IMR-90 (cell line): Measurements from ENCODE around the gene PNMA1. TPM values are rescaled to one million over a fixed set of nuclear protein-coding genes. Genes with fewer than 3 reads are reported as not detected.
A peak's percentile ranks its signal among the peaks of the same experiment; 100 is the strongest.

ENCODE experiments used
- ATAC-seq: fragments of 200-7000 bp; cut with Tn5 transposase; 2 replicates; pipeline ENCODE4 v1.9.1; 2020; ENCODE audit warnings: low read depth, mild to moderate bottlenecking, moderate library complexity
- BruUV-seq: library from RNA; stranded (reverse); fragments of 400-500 nt; replicated peaks from 2 replicates; lab custom pipeline; 2021; lab: Mats Ljungman, UMichigan
- CTCF ChIA-PET: fragments of 300-600 bp; formaldehyde crosslinking; extraction: SDS; loops from one replicate; lab custom pipeline; 2021; ENCODE audit warnings: antibody characterized with exemption; lab: Yijun Ruan, JAX
- POLR2A ChIA-PET: fragments of 300-600 bp; sonication (Branson Sonifier 250); formaldehyde crosslinking; loops from one replicate; lab custom pipeline; 2022; ENCODE audit warnings: antibody characterized with exemption; ENCODE audit not compliant: unreplicated experiment; lab: Charles Lee
- DNase-seq: peaks from one replicate; pipeline ENCODE4 v3.0.0; 2013
- H2AFZ ChIP-seq: replicated peaks from 2 replicates; pipeline ENCODE3; 2013; ENCODE audit warnings: low read length, mild to moderate bottlenecking; ENCODE audit not compliant: poor library complexity
- H2AK5ac ChIP-seq: 2 replicates; pipeline ENCODE4 v1.6.1; 2013; ENCODE audit warnings: low read depth, low read length, inconsistent platforms
- H2AK9ac ChIP-seq: replicated peaks from 2 replicates; pipeline ENCODE3; 2013; ENCODE audit warnings: mild to moderate bottlenecking, low read depth, low read length, moderate library complexity; ENCODE audit not compliant: poor library complexity
- H2BK120ac ChIP-seq: 2 replicates; pipeline ENCODE4 v1.6.1; 2013; ENCODE audit warnings: low read depth, low read length, inconsistent platforms
- H2BK15ac ChIP-seq: 3 replicates; pipeline ENCODE4 v1.6.1; 2013; ENCODE audit warnings: low read depth, low read length, inconsistent platforms
- H2BK20ac ChIP-seq: 2 replicates; pipeline ENCODE4 v1.6.1; 2013; ENCODE audit warnings: low read depth, mild to moderate bottlenecking, inconsistent platforms, low read length, moderate library complexity
- H2BK5ac ChIP-seq: 2 replicates; pipeline ENCODE4 v1.6.1; 2013; ENCODE audit warnings: mild to moderate bottlenecking, low read depth, low read length, inconsistent platforms; ENCODE audit not compliant: poor library complexity, severe bottlenecking
- H3K14ac ChIP-seq: replicated peaks from 2 replicates; pipeline ENCODE4 v1.6.1; 2013; ENCODE audit warnings: low read depth, low read length, inconsistent platforms
- H3K18ac ChIP-seq: 2 replicates; pipeline ENCODE4 v1.6.1; 2013; ENCODE audit warnings: low read depth, low read length, control low read depth
- H3K23ac ChIP-seq: 2 replicates; pipeline ENCODE4 v1.6.1; 2013; ENCODE audit warnings: low read depth, low read length, inconsistent platforms
- H3K27ac ChIP-seq: 2 replicates; pipeline ENCODE4 v1.5.1; 2013; ENCODE audit warnings: mild to moderate bottlenecking, control low read depth, low read length; ENCODE audit not compliant: insufficient read depth
- H3K27me3 ChIP-seq: 2 replicates; pipeline ENCODE4 v1.6.1; 2013; ENCODE audit warnings: low read length; ENCODE audit not compliant: control insufficient read depth, insufficient read depth
- H3K36me3 ChIP-seq: 2 replicates; pipeline ENCODE4 v1.6.1; 2013; ENCODE audit warnings: low read length, mixed read lengths; ENCODE audit not compliant: control insufficient read depth, insufficient read depth
- H3K4ac ChIP-seq: 2 replicates; pipeline ENCODE4 v1.6.1; 2013; ENCODE audit warnings: low read depth, low read length, inconsistent platforms
- H3K4me1 ChIP-seq: 2 replicates; pipeline ENCODE4 v1.6.1; 2013; ENCODE audit warnings: low read length, mixed read lengths; ENCODE audit not compliant: control insufficient read depth, insufficient read depth
- H3K4me2 ChIP-seq: 2 replicates; pipeline ENCODE4 v1.6.1; 2013; ENCODE audit warnings: low read depth, mild to moderate bottlenecking, control low read depth, low read length, moderate library complexity
- H3K4me3 ChIP-seq: 2 replicates; pipeline ENCODE4 v1.5.1; 2013; ENCODE audit warnings: low read depth, mild to moderate bottlenecking, control low read depth, low read length, moderate library complexity; ENCODE audit not compliant: insufficient read depth
- H3K56ac ChIP-seq: 2 replicates; pipeline ENCODE4 v1.6.1; 2013; ENCODE audit warnings: low read length, inconsistent platforms; ENCODE audit not compliant: insufficient read depth; ENCODE audit errors: extremely low read depth
- H3K79me1 ChIP-seq, 2 experiments: 2 replicates each; pipeline ENCODE4 v1.6.1; 2013; ENCODE audit warnings: low read length in 2 of 2, inconsistent platforms in 1 of 2, low read depth in 1 of 2
- H3K9ac ChIP-seq: 2 replicates; pipeline ENCODE4 v1.6.1; 2013; ENCODE audit warnings: low read depth, low read length, control low read depth
- H3K9me1 ChIP-seq: 2 replicates; pipeline ENCODE4 v1.6.1; 2013; ENCODE audit warnings: low read length, inconsistent platforms; ENCODE audit not compliant: insufficient read depth
- H3K9me3 ChIP-seq: 2 replicates; pipeline ENCODE4 v1.6.1; 2013; ENCODE audit warnings: low read length; ENCODE audit not compliant: control insufficient read depth, insufficient read depth
- H4K20me1 ChIP-seq: 2 replicates; pipeline ENCODE4 v1.6.1; 2013; ENCODE audit warnings: low read length, inconsistent platforms; ENCODE audit not compliant: insufficient read depth
- H4K5ac ChIP-seq: 2 replicates; pipeline ENCODE4 v1.6.1; 2013; ENCODE audit warnings: mild to moderate bottlenecking, low read depth, low read length, control low read depth
- H4K8ac ChIP-seq, 2 experiments: 2 replicates each; pipeline ENCODE4 v1.6.1; 2013; ENCODE audit warnings: low read depth in 2 of 2, low read length in 2 of 2, control low read depth in 1 of 2, inconsistent platforms in 1 of 2
- H4K91ac ChIP-seq: 2 replicates; pipeline ENCODE4 v1.6.1; 2013; ENCODE audit warnings: low read depth, low read length, inconsistent platforms; ENCODE audit not compliant: insufficient read depth
- MAFK ChIP-seq: IDR thresholded peaks from 2 replicates; pipeline ENCODE4 v1.6.1; 2012; ENCODE audit warnings: low read depth, low read length, improper control_type of control experiment
- NFE2L2 ChIP-seq: fragments of 150-350 bp; IDR thresholded peaks from 2 replicates; pipeline ENCODE4 v1.6.1; 2016; ENCODE audit warnings: low read depth, mild to moderate bottlenecking, low read length
- USF2 ChIP-seq: fragments of 150-350 bp; IDR thresholded peaks from 2 replicates; pipeline ENCODE4 v1.6.1; 2017; ENCODE audit warnings: mild to moderate bottlenecking, antibody characterized with exemption, low read length, low read depth
- WGBS, 2 experiments: methylation state at CpG; one replicate each; pipeline versions ENCODE4 v1.1.5 to v1.1.7; 2013; ENCODE audit warnings: missing lambda C conversion rate in 2 of 2; ENCODE audit not compliant: insufficient read length in 1 of 2; ENCODE audit errors: extremely low coverage in 2 of 2; 5-methylcytosine and 5-hydroxymethylcytosine counted together
- dilution Hi-C: fragments of 300-500 bp; cut with HindIII; formaldehyde crosslinking; loops from one replicate; pipeline ENCODE4 v1.14.3; 2018; ENCODE audit warnings: low sequenced_read_pairs; ENCODE audit not compliant: unreplicated experiment
- in situ Hi-C: fragments of 300-500 bp; cut with MboI; formaldehyde crosslinking; loops from 3 replicates; pipeline ENCODE4 v1.14.3; 2019; ENCODE audit warnings: low sequenced_read_pairs, inconsistent platforms, mixed read lengths
- intact Hi-C: fragments of 100-400 bp; cut with micrococcal nuclease; formaldehyde crosslinking; loops from 2 replicates; pipeline ENCODE4 v1.10.0; 2022
- polyA plus RNA-seq, 3 experiments: library from polyadenylated mRNA; depleted of rRNA; stranded (reverse); fragments of >200 nt; gene quantifications; 2 replicates each; pipeline ENCODE4 v1.2.3, GENCODE V29; 2012; ENCODE audit warnings: low replicate concordance in 1 of 3
- total RNA-seq: library from RNA; depleted of rRNA; stranded (reverse); fragments of >200 nt; gene quantifications from 2 replicates; pipeline ENCODE4 v1.2.3, GENCODE V29; 2012
- TF ChIP-seq, protein P1 (sequence below): conservative IDR thresholded peaks from 2 replicates; pipeline ENCODE4 v1.5.1; 2012; ENCODE audit warnings: mild to moderate bottlenecking, low read depth, low read length, improper control_type of control experiment

PNMA1 gene
- total and polyA plus RNA-seq, 2 of the 4 experiments (the other 2 are of a cell fraction): 6.5 to 28.2 TPM

- dilution Hi-C loops (no loop called here), in situ Hi-C loops (loop anchor here (5.0 kb wide), 1 partner anchor 77 kb away; no protein-coding TSS in a partner anchor), intact Hi-C loops (loop anchor here (5.0 kb wide), 3 partner anchors 37 to 102 kb away; partner anchors contain the start of gene PTGR2)
- no peak overlapping the region; the same call in 1 of the 2 replicates for H3K9ac ChIP-seq
- H3K9me3 ChIP-seq: no peaks in the 10 kb centered on the region
- peaks cover 64% of the 10 kb centered on the region for H3K9me1 ChIP-seq
- peaks cover 61% of the 10 kb centered on the region for H3K4me1 ChIP-seq
- H3K36me3 ChIP-seq: no peaks in the 10 kb centered on the region; the same call in 1 of the 2 replicates
- H2BK15ac ChIP-seq: no peak overlapping the region
- H2AK9ac ChIP-seq: no peak overlapping the region
- H2AFZ ChIP-seq: no peak overlapping the region
- no peak overlapping the region for H2AK5ac ChIP-seq
- no peak for TF ChIP-seq NFE2L2
- TF ChIP-seq USF2: no peak
- no peak for TF ChIP-seq MAFK
- TF ChIP-seq, protein P1, sequence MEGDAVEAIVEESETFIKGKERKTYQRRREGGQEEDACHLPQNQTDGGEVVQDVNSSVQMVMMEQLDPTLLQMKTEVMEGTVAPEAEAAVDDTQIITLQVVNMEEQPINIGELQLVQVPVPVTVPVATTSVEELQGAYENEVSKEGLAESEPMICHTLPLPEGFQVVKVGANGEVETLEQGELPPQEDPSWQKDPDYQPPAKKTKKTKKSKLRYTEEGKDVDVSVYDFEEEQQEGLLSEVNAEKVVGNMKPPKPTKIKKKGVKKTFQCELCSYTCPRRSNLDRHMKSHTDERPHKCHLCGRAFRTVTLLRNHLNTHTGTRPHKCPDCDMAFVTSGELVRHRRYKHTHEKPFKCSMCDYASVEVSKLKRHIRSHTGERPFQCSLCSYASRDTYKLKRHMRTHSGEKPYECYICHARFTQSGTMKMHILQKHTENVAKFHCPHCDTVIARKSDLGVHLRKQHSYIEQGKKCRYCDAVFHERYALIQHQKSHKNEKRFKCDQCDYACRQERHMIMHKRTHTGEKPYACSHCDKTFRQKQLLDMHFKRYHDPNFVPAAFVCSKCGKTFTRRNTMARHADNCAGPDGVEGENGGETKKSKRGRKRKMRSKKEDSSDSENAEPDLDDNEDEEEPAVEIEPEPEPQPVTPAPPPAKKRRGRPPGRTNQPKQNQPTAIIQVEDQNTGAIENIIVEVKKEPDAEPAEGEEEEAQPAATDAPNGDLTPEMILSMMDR: no peak
- no peak overlapping the region for H3K56ac ChIP-seq
- CTCF ChIA-PET: interaction anchor here (1.0 to 1.3 kb wide), 2 partner anchors 9 to 21 kb away, joined by 3 to 5 read pairs; no protein-coding TSS in a partner anchor
- H3K4me2 ChIP-seq: no peak overlapping the region; the same call in 1 of the 2 replicates
- no peaks in the 10 kb centered on the region for H3K27me3 ChIP-seq
- no peak overlapping the region for H3K4ac ChIP-seq
- H2BK20ac ChIP-seq: no peak overlapping the region
- H4K20me1 ChIP-seq: peaks cover 99% of the 10 kb centered on the region
- POLR2A ChIA-PET: interaction anchor here (0.6 kb wide), 2 partner anchors 18 to 34 kb away, joined by 4 read pairs; no protein-coding TSS in a partner anchor
- H2BK120ac ChIP-seq: no peak overlapping the region
- no peak overlapping the region for H3K18ac ChIP-seq
- DNase-seq (no peak), ATAC-seq (no peak)
- 0 out of 2 replicates have a peak overlapping the region, but pooled peaks have one; percentile 16 for H3K14ac ChIP-seq
- peaks cover 22 to 98% of the 10 kb centered on the region in 2 experiments for H3K79me1 ChIP-seq
- WGBS, 2 experiments: 62% methylated on average over 2 of the region's 11 CpGs; no CpG with 5 or more reads in 1 of the 2 experiments
- no peak overlapping the region for H3K4me3 ChIP-seq
- no peak overlapping the region for H4K8ac ChIP-seq
- no peak overlapping the region for H4K91ac ChIP-seq
- no peak overlapping the region for H3K27ac ChIP-seq
- no TSS peak for BruUV-seq
- no peak overlapping the region for H4K5ac ChIP-seq
- H2BK5ac ChIP-seq: no peak overlapping the region
- peak overlapping the region; percentile 23 for H3K23ac ChIP-seq
Measured at GRCh38 chr14:73749706-73750530, 35.7 kb upstream of the PNMA1 start.
